A204.1 (cell line): Measurements from ENCODE around the gene CARD14.

Source experiments
- FAIRE-seq: peaks from 2 replicates; lab custom pipeline; 2012; peaks lifted over from hg19 to GRCh38; lab: Jason Lieb, UNC

CARD14 gene

DNA sequence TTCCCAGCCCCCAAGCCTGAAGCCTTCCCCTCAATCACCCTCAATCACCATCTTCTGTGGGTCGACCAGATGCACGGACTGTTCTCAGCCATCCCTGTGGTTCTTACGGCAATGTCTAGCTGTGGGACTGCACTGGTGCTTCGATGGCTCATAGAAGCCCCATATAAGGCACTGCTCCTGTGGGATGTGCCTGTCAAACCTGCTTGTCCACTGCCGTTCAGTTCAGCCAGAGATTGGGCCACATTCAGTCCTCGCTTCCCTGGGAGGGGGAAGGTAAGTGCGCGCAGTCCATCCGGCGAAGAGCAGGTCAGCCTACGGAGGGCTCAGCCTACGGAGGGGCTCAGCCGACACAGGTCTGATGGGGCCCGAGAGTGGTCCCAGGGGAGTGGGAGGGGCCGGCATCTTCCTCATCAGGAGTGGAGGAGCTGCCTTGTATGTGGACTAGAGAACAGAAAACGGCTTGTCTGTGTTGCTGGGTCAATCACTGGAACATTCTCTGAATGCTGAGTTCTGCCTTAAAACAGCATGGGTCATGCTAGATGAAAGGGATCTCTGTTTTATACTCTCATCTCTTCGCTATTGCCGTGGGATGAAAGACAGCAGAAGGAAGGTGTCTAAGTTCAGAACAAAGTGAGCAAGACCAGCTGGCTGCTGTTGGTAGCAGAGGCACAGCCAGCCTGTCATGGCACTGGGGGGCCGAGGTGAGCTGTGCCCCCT is at the start of gene CARD14:
CARD14 (plus strand) TSS at position 247 of the 717 bp plus-strand sequence. CDS start 11,409 bp downstream, outside the sequence.
- FAIRE-seq: no peak

- FAIRE-seq: no peak
Measured at GRCh38 chr17:80122026-80122575, 47.7 kb upstream of the CARD14 start.

- no peak for FAIRE-seq
Measured at GRCh38 chr17:80122926-80123505, 46.8 kb upstream of the CARD14 start.

DNA sequence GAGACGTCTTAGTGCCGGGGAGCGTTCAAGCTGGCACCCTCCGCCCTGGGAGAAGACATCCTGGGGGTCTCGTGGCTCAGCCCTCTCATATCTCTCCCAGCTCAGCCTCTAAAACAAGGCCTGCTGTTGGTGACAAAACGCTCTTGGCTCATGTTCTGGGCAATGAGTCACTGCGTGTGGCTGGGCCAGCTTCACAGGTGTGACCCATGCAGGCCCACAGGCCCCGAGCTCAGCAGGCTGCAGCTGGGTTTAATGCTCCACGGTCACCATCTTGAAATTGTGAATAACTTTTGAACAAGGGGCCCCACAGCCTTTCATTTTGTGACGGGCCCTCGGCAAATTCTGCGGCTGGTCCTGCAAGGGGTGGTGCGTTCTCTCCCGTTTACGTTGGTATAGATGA is 46.0 kb upstream of the CARD14 start:
- no peak for FAIRE-seq

DNA sequence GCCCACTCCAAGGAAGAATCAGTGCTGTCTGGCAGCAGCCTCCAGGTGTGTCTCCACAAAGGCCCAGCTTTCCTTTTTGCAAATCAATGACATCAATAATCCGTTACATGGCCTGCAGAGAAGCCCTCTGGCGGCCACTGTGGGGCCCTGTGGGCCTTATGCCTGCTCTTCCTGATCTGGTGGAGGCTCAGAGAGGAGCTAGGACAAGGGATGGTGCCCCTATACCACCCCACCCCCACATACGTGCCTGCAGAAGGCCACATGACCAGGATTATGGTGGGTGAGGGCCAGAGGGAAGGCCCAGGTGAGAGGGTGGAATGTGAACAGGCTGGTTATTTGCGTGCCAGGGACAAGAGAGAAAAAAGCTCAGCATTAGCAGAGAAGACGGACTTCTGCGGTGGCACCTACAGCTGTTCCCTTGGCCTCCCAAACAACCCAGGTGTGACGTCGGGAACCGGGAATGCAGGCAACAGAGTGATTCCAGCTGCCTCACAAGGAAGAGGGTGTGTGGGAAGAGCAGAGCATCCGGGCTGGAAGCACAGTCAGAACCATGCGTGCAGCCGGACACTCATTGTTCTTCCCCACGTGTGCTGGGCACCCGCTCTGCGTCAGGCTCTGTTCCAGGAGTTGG is 45.4 kb upstream of the CARD14 start:
- no peak for FAIRE-seq

DNA sequence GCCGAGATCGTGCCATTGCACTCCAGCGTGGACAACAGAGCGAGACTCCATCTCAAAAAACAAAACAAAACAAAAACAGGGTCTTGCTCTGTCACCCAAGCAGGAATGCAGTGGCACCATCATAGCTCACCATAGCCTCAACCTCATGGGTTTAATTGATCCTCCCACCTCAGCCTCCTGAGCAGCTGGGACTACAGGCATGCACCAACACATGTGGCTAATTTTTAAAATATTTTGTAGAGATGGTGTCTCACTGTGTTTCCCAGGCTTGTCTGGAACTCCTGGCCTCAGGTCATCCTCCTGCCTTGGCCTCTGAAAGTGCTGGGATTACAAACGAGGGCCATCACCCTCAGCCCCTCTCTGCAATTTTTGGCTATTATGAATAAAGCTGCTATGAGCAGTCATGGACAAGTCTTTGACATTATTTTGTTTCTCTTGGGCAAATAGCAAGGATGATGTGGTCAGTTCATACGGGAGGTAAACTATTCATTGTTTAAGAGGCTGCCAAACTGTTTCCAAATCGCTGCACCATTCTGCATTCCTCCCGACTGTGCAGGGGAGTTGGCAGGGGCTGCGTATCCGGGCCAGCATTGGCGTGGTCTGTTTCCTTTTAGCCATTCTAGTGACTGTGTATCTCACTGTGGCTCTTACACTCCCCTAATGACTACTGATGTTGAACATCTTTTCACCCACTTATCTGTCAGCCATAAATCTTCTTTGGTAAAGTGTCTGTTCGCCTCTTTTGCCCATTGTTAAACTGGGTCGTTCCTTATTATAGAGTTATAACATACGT is 44.0 kb upstream of the CARD14 start:
- no peak for FAIRE-seq

DNA sequence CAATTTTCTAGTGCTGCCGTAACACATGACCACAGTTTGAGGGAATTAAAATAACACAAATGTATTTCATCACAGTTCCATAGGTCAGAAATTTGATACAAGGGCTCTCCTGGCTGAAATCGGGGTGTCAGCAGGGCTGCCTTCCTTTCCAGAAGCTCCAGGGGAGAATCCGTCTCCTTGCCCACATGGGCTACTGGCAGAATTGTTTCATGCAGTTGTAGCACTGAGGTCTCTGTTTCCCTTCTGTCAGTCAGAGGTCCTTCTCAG is 43.4 kb upstream of the CARD14 start:
- no peak for FAIRE-seq

DNA sequence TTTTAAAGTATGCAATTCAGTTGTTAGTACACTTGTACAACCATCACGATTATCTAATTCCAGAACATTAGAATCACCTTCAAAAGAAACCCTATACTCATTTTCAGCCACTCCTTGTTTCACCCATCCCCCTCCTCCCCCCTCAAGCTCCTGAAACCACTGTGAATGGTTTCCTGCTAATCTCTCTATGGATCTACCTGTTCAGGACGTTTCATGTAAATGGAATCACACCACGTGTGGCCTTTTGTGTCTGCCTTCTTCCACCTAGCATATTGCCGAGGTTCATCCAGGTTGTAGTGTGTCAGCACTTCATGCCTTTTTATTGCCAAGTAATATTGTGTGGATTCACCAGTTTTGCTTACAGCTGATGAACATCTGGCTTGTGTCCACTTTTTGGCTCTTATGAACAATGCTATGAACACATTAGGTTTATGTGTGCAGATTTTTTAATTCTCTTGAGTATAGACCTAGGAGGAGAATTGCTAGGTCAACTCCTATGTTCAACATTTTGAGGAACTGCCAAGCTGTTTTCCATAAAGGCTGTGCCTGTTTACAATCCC is 40.7 kb upstream of the CARD14 start:
- FAIRE-seq: no peak

DNA sequence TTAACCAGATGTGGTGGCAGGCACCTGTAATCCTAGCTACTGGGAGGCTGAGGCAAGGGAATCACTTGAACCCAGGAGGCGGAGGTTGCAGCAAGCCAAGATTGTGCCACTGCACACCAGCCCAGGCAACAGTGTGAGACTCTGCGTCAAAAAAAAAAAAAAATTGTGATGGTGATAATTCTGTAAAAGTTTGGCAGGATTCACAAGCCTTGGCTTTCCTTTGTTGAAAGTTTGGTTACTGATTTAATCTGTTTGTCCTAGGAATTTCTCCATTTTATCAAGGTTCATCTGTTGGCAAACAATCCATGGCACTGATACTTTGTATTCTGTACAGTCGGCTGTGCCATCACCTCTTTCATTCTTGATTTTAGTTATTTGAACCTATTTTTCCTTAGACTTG is 38.8 kb upstream of the CARD14 start:
- FAIRE-seq: no peak

DNA sequence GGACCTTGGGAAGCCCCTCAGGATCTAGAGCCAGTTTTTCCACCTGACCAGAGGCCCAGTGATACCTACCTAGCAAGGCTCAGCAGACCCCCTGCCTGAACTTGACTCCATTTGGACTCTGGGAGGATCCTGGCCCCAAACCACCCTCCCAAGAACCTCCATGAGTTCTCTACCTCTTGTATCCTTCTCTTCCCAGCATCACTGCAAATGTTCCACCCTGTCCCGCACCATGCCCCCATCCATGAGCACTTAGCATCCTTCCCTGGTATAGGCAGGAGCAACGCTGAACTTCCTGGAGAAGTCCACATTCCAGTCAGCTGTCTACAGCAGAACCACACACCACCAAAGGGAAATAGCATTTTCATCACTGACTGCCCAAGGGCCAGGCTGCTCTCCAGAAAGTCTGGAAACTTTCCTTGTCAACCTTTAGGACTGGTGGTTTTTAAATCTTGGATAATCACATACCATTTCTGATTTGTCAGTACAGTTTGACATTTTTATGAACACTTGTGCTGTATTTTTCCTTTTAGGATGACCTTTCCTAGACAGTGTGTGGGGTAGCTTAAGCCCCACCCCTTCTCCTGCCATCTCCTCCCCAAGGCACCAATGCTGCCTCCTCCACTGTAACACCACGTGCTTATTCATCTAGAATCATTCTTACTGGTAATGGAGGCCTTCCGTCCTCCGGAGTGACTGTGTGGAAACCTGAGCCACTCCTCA is 36.8 kb upstream of the CARD14 start:
- no peak for FAIRE-seq

DNA sequence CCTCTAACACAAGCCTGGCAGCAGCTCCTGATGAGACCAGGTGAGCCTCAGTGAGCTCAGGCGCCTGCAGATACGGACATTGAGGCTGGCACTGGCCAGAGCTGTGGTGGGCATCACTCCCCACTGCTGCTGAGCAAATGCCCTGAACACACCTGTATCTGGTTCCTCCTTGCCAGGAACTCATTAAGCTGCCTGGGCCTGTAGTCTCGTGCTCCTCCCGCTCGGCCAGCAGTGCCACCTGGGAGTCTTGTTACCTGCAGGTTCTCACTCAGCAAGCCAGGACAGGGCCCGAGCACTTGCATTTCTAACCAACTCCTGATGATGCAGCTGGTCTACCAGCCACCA is 36.2 kb upstream of the CARD14 start:
- FAIRE-seq: no peak

DNA sequence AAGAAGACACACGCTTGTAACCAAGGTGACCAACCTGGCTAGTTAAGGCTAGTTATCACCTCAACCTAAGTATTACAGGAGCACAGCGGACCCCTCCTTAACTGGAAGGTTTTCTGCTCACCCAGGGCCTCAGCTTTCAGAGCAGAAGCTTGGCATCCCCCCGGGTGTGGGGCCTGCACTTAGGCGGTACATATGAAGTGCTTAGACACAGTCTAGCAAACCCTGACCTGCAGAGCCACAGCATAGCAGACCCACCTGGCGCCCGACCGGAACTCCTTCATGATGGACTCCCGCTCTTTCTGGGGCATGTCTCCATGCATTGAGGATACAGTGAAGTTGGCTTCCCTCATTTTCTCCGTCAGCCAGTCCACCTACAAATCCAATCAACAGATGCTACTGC is 32.7 kb upstream of the CARD14 start:
- FAIRE-seq: no peak

DNA sequence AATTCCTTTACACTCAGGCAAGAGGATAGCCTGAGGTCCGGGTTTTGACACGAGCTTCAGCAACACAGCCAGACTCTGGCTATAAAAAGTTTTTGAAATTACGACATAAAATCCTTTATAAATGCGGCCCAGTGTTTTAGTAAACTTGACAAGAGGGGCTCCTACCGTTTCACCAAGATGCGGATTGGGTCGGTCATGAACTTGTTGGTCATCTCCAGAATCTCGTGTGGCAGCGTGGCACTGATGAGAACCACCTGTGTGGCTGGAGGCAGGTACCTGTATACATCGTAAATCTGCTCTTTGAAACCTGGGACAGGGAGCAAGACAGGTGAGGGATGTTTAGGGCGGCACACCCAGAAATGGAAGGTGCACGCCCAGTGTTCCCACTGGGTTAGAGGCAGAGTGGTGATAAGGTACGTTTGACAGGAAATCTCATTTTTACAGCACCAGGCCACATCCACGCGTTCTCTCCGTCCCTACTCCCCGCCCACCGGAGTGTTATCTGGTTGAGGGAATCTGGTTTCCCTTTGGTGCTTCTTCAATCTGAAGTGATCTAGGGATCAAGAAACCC is 30.9 kb upstream of the CARD14 start:
- FAIRE-seq: no peak

DNA sequence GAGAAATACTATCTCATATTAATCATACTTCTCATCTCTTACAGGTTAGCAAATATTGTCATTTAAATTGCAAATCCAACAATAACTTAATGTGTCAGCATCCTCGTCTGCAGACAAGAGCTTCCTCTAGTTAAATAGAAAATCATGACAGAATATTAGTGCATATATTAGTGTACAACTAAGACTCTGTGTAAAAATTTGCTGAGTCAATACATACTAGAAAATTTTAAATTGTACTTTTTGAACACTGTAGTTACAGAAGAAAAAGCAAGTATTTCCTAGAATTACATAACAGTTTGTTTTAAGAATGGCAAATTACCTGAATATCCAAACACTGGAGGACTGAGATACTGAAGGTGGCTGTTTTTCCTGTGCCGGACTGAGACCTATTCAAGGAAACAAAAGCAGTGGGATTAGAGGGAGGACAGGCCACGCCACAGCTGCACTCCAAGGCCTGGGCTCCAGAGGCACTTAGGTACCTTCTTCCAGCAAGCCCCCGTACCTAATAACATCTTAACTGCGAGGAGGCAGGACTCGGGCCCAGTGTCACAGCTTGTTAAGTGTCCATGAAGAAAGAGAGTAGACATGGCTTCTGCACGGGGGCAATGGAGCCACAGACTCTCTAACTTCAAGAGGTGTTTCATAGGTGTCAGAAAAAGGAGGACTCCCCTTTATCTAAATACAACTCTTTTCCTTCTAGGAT is 28.2 kb upstream of the CARD14 start:
- no peak for FAIRE-seq

DNA sequence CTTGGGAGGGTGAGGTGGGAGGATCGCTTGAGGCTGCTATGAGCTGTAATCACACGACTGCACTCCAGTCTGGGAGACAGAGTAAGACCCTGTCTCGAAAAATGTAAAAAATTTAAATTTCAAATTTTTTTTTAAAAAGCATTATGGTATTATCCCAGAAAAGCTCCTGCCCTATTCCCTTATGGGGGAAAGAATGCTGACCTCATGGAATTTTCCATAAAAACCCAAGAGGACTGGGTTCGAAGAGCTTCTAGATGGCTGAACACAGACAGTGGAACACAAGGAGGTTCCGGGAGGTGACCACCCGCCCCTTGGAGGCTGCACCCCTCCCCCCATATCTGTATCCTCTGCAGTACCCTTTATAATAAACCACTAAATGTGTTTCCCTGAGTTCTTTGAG is 26.9 kb upstream of the CARD14 start:
- FAIRE-seq: no peak

DNA sequence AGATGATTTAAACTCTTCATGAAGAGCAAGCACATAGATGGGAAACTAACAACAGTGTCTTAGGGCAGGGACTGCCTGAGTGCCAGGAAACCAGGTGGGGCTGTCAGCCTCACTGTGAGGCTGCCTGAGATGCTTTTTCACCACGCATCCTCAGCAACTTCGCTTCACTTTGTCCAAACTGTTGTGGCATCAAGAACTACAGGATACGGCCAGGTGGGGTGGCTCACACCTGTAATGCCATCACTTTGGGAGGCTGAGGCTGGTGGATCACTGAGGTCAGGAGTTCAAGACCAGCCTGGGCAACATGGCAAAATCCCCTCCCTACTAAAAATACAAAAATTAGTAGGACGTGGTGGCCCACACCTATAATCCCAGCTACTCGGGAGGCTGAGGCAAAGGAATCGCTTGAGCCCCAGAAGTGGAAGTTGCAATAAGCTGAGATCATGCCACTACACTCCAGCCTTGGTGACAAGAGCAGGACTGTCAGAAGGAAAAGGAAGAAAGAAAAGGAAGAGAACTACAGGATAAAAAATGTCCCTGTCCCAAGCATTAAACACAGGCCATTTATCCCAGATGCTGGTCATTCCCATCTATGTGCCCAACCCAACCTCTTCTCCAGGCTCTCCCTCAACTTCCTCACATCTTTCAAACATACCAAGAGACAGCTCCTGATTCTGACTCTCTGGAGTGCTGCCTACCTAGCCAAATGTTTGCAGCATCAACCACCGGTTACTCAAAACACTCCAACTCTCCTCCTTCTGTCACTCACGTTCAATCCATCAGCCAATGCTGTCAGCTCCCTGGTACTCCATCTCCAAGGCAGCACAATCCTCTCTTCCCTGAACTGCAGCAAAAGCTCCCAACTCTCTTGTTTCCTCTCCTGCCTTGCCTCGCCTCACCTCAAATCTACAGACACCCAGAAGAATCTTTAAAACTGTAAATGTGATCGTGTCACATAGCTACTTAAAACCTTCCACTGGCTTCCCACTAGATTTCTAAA is 24.5 kb upstream of the CARD14 start:
- no peak for FAIRE-seq

DNA sequence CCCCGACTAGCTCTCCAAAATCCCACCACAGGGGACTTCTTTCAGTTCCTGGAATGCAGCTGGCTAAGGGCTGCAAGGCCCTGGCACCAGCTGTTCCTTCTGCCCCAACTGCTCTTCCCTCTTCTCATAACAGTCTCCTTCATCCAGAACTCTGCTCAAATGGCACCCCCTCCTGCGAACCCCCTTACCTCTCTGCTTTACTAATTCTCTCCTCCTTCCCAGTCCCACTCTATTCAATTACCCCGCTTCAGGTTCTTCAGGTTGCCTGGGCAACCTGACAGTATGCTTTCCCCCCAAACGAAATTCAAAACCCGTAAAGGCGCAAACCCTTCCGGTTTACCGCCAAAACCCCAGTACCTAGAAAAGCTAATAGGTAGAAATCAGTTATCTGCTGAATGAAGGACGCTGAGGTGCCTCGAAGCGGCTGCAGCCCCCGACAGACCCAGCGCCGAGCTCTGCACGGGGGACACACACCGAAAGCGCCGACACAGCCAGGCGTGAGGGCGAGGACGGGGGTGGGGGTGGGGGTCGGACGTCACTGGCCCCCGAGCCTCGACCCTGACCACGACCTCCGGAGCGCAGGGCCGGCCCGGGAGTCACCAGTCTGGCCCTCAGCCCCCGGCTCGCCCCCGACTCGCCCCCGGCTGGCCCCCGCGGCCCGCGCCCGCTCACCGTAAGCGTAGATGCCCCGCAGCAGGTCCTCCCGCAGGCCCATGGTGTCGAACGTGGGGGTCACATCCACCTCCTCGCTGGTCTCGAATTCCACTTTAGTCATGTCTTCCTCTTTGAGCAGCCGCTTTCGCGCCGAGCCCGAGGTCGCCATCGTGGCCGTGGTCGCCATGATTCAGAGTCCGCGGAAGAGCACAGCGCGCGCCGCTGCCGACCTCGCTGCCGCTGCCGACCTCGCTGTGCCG is 23.5 kb upstream of the CARD14 start:
- no peak for FAIRE-seq

- FAIRE-seq: peak; percentile 99
Measured at GRCh38 chr17:80147035-80147822, 22.6 kb upstream of the CARD14 start, which contains the start of gene EIF4A3. Gene EIF4A3 (minus strand): TSS chr17:80147128. CDS start chr17:80146961, 167 bp downstream.
